Right ventricle myocardium inferior (tissue), 1 donor: ENCODE results near the gene SERINC5. TPM values are rescaled to one million over a fixed set of nuclear protein-coding genes. Genes with fewer than 3 reads are reported as not detected.
"Not testable (repeated sequence)": the region's sequence is repeated elsewhere in the genome, so short reads cannot be mapped to it uniquely, and the experiment has no call there.

ENCODE experiments used
- ATAC-seq: fragments of 200-7000 bp; cut with Tn5 transposase; one replicate; pipeline ENCODE4 v1.9.1; 2020; ENCODE audit warnings: mild to moderate bottlenecking, moderate library complexity
- DNase-seq: peaks from one replicate; pipeline ENCODE4 v3.0.0; 2021; ENCODE audit errors: missing footprints
- intact Hi-C: fragments of 100-400 bp; cut with DNase I; formaldehyde crosslinking; loops from one replicate; pipeline ENCODE4 v1.11.0; 2022
- long read RNA-seq: library from polyadenylated mRNA; unstranded; transcript quantifications from one replicate; pipeline ENCODE4 v2.0.0, GENCODE V29; 2021
- total RNA-seq: library from RNA; stranded (reverse); fragmentation: NEBNext Ultra II Directional; extraction: Animal tissue kit (Norgen Biotek cat#: 25700); gene quantifications from one replicate; pipeline ENCODE4 v1.2.1, GENCODE V29; 2021
- donor health status: DM: no; HTN: yes; CAD: no; lungs with severe emphysema.

SERINC5 gene
- 14.5 TPM for total RNA-seq
- long read RNA-seq, full-length matches to known transcripts = 2 of 3 reads
- long read RNA-seq, partial matches to known transcripts = 1 of 3 reads
- long read RNA-seq, other reads (novel, unspliced or antisense) = 0 of 3 reads

- peak; percentile 94 for DNase-seq
- intact Hi-C loops = loop anchor here (1.0 to 5.0 kb wide), 3 partner anchors 64 to 149 kb away; no protein-coding TSS in a partner anchor
- ATAC-seq = peak; percentile 93
Measured at GRCh38 chr5:80255811-80256712, at the start of gene SERINC5. TSS of gene SERINC5 (minus strand) at chr5:80256048. CDS start at chr5:80255922, 126 bp downstream.

GRCh38 chr5:80302636-80303035 is 46.8 kb upstream of the SERINC5 start:
- intact Hi-C loops = no loop called here
- ATAC-seq (no peak), DNase-seq (no peak)

- intact Hi-C loops, DNase-seq, ATAC-seq: not testable (repeated sequence)
Measured at GRCh38 chr5:80301342-80301741, 45.5 kb upstream of the SERINC5 start.

- intact Hi-C loops, ATAC-seq, DNase-seq: not testable (repeated sequence)
Measured at GRCh38 chr5:80300796-80301195, 44.9 kb upstream of the SERINC5 start.

GRCh38 chr5:80300125-80300524 is 44.3 kb upstream of the SERINC5 start:
- intact Hi-C loops = no loop called here

GRCh38 chr5:80299601-80300000 is 43.8 kb upstream of the SERINC5 start:
- intact Hi-C loops = no loop called here
- ATAC-seq = no peak
- DNase-seq = no peak

More at GRCh38 chr5:80300125-80300524, 44.3 kb upstream of the SERINC5 start:
- no peak for ATAC-seq
- DNase-seq = no peak

GRCh38 chr5:80296121-80296520 is 40.3 kb upstream of the SERINC5 start:
- intact Hi-C loops = no loop called here
- DNase-seq (no peak), ATAC-seq (no peak)

GRCh38 chr5:80291761-80292160 is 35.9 kb upstream of the SERINC5 start:
- DNase-seq = no peak
- intact Hi-C loops = no loop called here
- ATAC-seq = no peak

GRCh38 chr5:80289320-80289719 is 33.5 kb upstream of the SERINC5 start:
- ATAC-seq (no peak), DNase-seq (no peak)
- intact Hi-C loops = no loop called here

- intact Hi-C loops = no loop called here
- no peak for DNase-seq
Measured at GRCh38 chr5:80288177-80288576, 32.3 kb upstream of the SERINC5 start.

GRCh38 chr5:80284720-80285119 is 28.9 kb upstream of the SERINC5 start:
- ATAC-seq (no peak), DNase-seq (no peak)
- intact Hi-C loops = no loop called here

More at GRCh38 chr5:80288177-80288576, 32.3 kb upstream of the SERINC5 start:
- no peak for ATAC-seq

GRCh38 chr5:80283360-80283759 is 27.5 kb upstream of the SERINC5 start:
- ATAC-seq (no peak), DNase-seq (no peak)
- intact Hi-C loops = no loop called here

GRCh38 chr5:80282054-80282453 is 26.2 kb upstream of the SERINC5 start:
- no peak for DNase-seq
- no peak for ATAC-seq

GRCh38 chr5:80277191-80277590 is 21.3 kb upstream of the SERINC5 start:
- intact Hi-C loops = no loop called here
- DNase-seq = no peak
- ATAC-seq = no peak

More at GRCh38 chr5:80282054-80282453, 26.2 kb upstream of the SERINC5 start:
- intact Hi-C loops = no loop called here

- intact Hi-C loops = no loop called here
- DNase-seq (no peak), ATAC-seq (no peak)
Measured at GRCh38 chr5:80276186-80276585, 20.3 kb upstream of the SERINC5 start.

GRCh38 chr5:80275347-80275746 is 19.5 kb upstream of the SERINC5 start:
- intact Hi-C loops = loop anchor here (2.0 kb wide), 1 partner anchor 185 kb away; no protein-coding TSS in a partner anchor
- ATAC-seq = no peak

GRCh38 chr5:80270543-80270942 is 14.7 kb upstream of the SERINC5 start:
- ATAC-seq, DNase-seq, intact Hi-C loops: not testable (repeated sequence)

More at GRCh38 chr5:80275347-80275746, 19.5 kb upstream of the SERINC5 start:
- no peak for DNase-seq

GRCh38 chr5:80269991-80270438 is 14.2 kb upstream of the SERINC5 start:
- no peak for DNase-seq
- no peak for ATAC-seq
- intact Hi-C loops = no loop called here

- intact Hi-C loops = no loop called here
Measured at GRCh38 chr5:80268916-80269315, 13.1 kb upstream of the SERINC5 start.

GRCh38 chr5:80266566-80266965 is 10.7 kb upstream of the SERINC5 start:
- no peak for ATAC-seq
- no peak for DNase-seq
- intact Hi-C loops = no loop called here

More at GRCh38 chr5:80268916-80269315, 13.1 kb upstream of the SERINC5 start:
- ATAC-seq (no peak), DNase-seq (no peak)
